Chondrocyte (in vitro differentiated cells): ENCODE results near the gene CLDN22. TPM values are rescaled to one million over a fixed set of nuclear protein-coding genes. Genes with fewer than 3 reads are reported as not detected.
A peak's percentile ranks its signal among the peaks of the same experiment; 100 is the strongest.

Experiments used
- DNase-seq: peaks from one replicate; pipeline ENCODE4 v3.0.0; 2021; ENCODE audit warnings: mixed read lengths, low spot score
- H3K27ac Mint-ChIP-seq: one replicate; pipeline ENCODE4 v1.8.0; 2021; ENCODE audit warnings: mild to moderate bottlenecking, moderate library complexity, mixed read lengths; ENCODE audit not compliant: unreplicated experiment
- H3K27me3 Mint-ChIP-seq: 2 replicates; pipeline ENCODE4 v1.8.0; 2021; ENCODE audit warnings: low read depth, mixed read lengths
- H3K36me3 Mint-ChIP-seq: 2 replicates; pipeline ENCODE4 v1.8.0; 2021; ENCODE audit warnings: low read depth, mixed read lengths
- H3K4me1 Mint-ChIP-seq: 2 replicates; pipeline ENCODE4 v1.8.0; 2021; ENCODE audit warnings: low read depth, mild to moderate bottlenecking, mixed read lengths
- H3K4me3 Mint-ChIP-seq: one replicate; pipeline ENCODE4 v1.8.0; 2021; ENCODE audit warnings: mild to moderate bottlenecking, moderate library complexity, mixed read lengths; ENCODE audit not compliant: unreplicated experiment
- H3K9me3 Mint-ChIP-seq: 2 replicates; pipeline ENCODE4 v1.8.0; 2021; ENCODE audit warnings: low read depth, mixed read lengths
- CTCF ChIP-seq: fragments of 200-600 bp; sonication (generic); IDR thresholded peaks from 2 replicates; pipeline ENCODE4 v1.5.0; 2021; ENCODE audit warnings: antibody characterized with exemption, mild to moderate bottlenecking, moderate library complexity
- total RNA-seq: library from RNA; stranded (reverse); gene quantifications from 3 replicates; pipeline ENCODE4 v1.2.1, GENCODE V29; 2021

CLDN22 gene
- total RNA-seq, 1 donor from 2014 or later = not detected

GRCh38 chr4:183337349-183337748 lies 17.3 kb upstream of the CLDN22 start:
- DNase-seq = no peak
- Mint-ChIP-seq H3K27ac (peak overlapping the region; percentile 8), H3K4me3 (no peak overlapping the region), H3K9me3 (peaks cover 4% of the 10 kb centered on the region), H3K36me3 (peaks cover 3% of the 10 kb centered on the region), H3K4me1 (peaks cover 25% of the 10 kb centered on the region), H3K27me3 (no peaks in the 10 kb centered on the region)
- no peak for TF ChIP-seq CTCF

GRCh38 chr4:183335369-183335940 lies 15.4 kb upstream of the CLDN22 start:
- Mint-ChIP-seq H3K4me3 (no peak overlapping the region), H3K9me3 (peaks cover 4% of the 10 kb centered on the region), H3K27ac (peak overlapping the region; percentile 80), H3K4me1 (peaks cover 27% of the 10 kb centered on the region), H3K27me3 (no peaks in the 10 kb centered on the region), H3K36me3 (peaks cover 3% of the 10 kb centered on the region)
- no peak for DNase-seq
- TF ChIP-seq CTCF = no peak

- no peak for DNase-seq
- Mint-ChIP-seq H3K4me3 (no peak overlapping the region), H3K9me3 (peaks cover 6% of the 10 kb centered on the region), H3K36me3 (peaks cover 3% of the 10 kb centered on the region), H3K27ac (no peak overlapping the region), H3K4me1 (peaks cover 40% of the 10 kb centered on the region), H3K27me3 (no peaks in the 10 kb centered on the region)
- no peak for TF ChIP-seq CTCF
Observed at GRCh38 chr4:183333983-183334382, 13.9 kb upstream of the CLDN22 start.

- peaks cover 48% of the 10 kb centered on the region for H3K4me1 Mint-ChIP-seq
- DNase-seq = no peak
- peaks cover 6% of the 10 kb centered on the region for H3K9me3 Mint-ChIP-seq
- no peak overlapping the region for H3K27ac Mint-ChIP-seq
- H3K36me3 Mint-ChIP-seq = peaks cover 2% of the 10 kb centered on the region
- no peaks in the 10 kb centered on the region for H3K27me3 Mint-ChIP-seq
- no peak for TF ChIP-seq CTCF
- no peak overlapping the region for H3K4me3 Mint-ChIP-seq
Observed at GRCh38 chr4:183333202-183333601, 13.1 kb upstream of the CLDN22 start.

GRCh38 chr4:183332447-183332846 lies 12.4 kb upstream of the CLDN22 start:
- no peak for TF ChIP-seq CTCF
- H3K27ac Mint-ChIP-seq = no peak overlapping the region
- no peak overlapping the region for H3K4me3 Mint-ChIP-seq
- peaks cover 6% of the 10 kb centered on the region for H3K9me3 Mint-ChIP-seq
- H3K27me3 Mint-ChIP-seq = no peaks in the 10 kb centered on the region
- peaks cover 2% of the 10 kb centered on the region for H3K36me3 Mint-ChIP-seq
- no peak for DNase-seq
- H3K4me1 Mint-ChIP-seq = peaks cover 47% of the 10 kb centered on the region
